IMR-90 (cell line): ENCODE results near the gene MCL1. TPM values are rescaled to one million over a fixed set of nuclear protein-coding genes. Genes with fewer than 3 reads are reported as not detected.

Experiments
- ATAC-seq: fragments of 200-7000 bp; cut with Tn5 transposase; 2 replicates; pipeline ENCODE4 v1.9.1; 2020; ENCODE audit warnings: low read depth, mild to moderate bottlenecking, moderate library complexity
- BruUV-seq: library from RNA; stranded (reverse); fragments of 400-500 nt; replicated peaks from 2 replicates; lab custom pipeline; 2021; lab: Mats Ljungman, UMichigan
- CTCF ChIA-PET: fragments of 300-600 bp; formaldehyde crosslinking; extraction: SDS; loops from one replicate; lab custom pipeline; 2021; ENCODE audit warnings: antibody characterized with exemption; lab: Yijun Ruan, JAX
- POLR2A ChIA-PET: fragments of 300-600 bp; sonication (Branson Sonifier 250); formaldehyde crosslinking; loops from one replicate; lab custom pipeline; 2022; ENCODE audit warnings: antibody characterized with exemption; ENCODE audit not compliant: unreplicated experiment; lab: Charles Lee
- DNase-seq: peaks from one replicate; pipeline ENCODE4 v3.0.0; 2013
- H2AFZ ChIP-seq: replicated peaks from 2 replicates; pipeline ENCODE3; 2013; ENCODE audit warnings: low read length, mild to moderate bottlenecking; ENCODE audit not compliant: poor library complexity
- H2AK5ac ChIP-seq: 2 replicates; pipeline ENCODE4 v1.6.1; 2013; ENCODE audit warnings: low read depth, low read length, inconsistent platforms
- H2AK9ac ChIP-seq: replicated peaks from 2 replicates; pipeline ENCODE3; 2013; ENCODE audit warnings: mild to moderate bottlenecking, low read depth, low read length, moderate library complexity; ENCODE audit not compliant: poor library complexity
- H2BK120ac ChIP-seq: 2 replicates; pipeline ENCODE4 v1.6.1; 2013; ENCODE audit warnings: low read depth, low read length, inconsistent platforms
- H2BK15ac ChIP-seq: 3 replicates; pipeline ENCODE4 v1.6.1; 2013; ENCODE audit warnings: low read depth, low read length, inconsistent platforms
- H2BK20ac ChIP-seq: 2 replicates; pipeline ENCODE4 v1.6.1; 2013; ENCODE audit warnings: low read depth, mild to moderate bottlenecking, inconsistent platforms, low read length, moderate library complexity
- H2BK5ac ChIP-seq: 2 replicates; pipeline ENCODE4 v1.6.1; 2013; ENCODE audit warnings: mild to moderate bottlenecking, low read depth, low read length, inconsistent platforms; ENCODE audit not compliant: poor library complexity, severe bottlenecking
- H3K14ac ChIP-seq: replicated peaks from 2 replicates; pipeline ENCODE4 v1.6.1; 2013; ENCODE audit warnings: low read depth, low read length, inconsistent platforms
- H3K18ac ChIP-seq: 2 replicates; pipeline ENCODE4 v1.6.1; 2013; ENCODE audit warnings: low read depth, low read length, control low read depth
- H3K23ac ChIP-seq: 2 replicates; pipeline ENCODE4 v1.6.1; 2013; ENCODE audit warnings: low read depth, low read length, inconsistent platforms
- H3K27ac ChIP-seq: 2 replicates; pipeline ENCODE4 v1.5.1; 2013; ENCODE audit warnings: mild to moderate bottlenecking, control low read depth, low read length; ENCODE audit not compliant: insufficient read depth
- H3K27me3 ChIP-seq: 2 replicates; pipeline ENCODE4 v1.6.1; 2013; ENCODE audit warnings: low read length; ENCODE audit not compliant: control insufficient read depth, insufficient read depth
- H3K36me3 ChIP-seq: 2 replicates; pipeline ENCODE4 v1.6.1; 2013; ENCODE audit warnings: low read length, mixed read lengths; ENCODE audit not compliant: control insufficient read depth, insufficient read depth
- H3K4ac ChIP-seq: 2 replicates; pipeline ENCODE4 v1.6.1; 2013; ENCODE audit warnings: low read depth, low read length, inconsistent platforms
- H3K4me1 ChIP-seq: 2 replicates; pipeline ENCODE4 v1.6.1; 2013; ENCODE audit warnings: low read length, mixed read lengths; ENCODE audit not compliant: control insufficient read depth, insufficient read depth
- H3K4me2 ChIP-seq: 2 replicates; pipeline ENCODE4 v1.6.1; 2013; ENCODE audit warnings: low read depth, mild to moderate bottlenecking, control low read depth, low read length, moderate library complexity
- H3K4me3 ChIP-seq: 2 replicates; pipeline ENCODE4 v1.5.1; 2013; ENCODE audit warnings: low read depth, mild to moderate bottlenecking, control low read depth, low read length, moderate library complexity; ENCODE audit not compliant: insufficient read depth
- H3K56ac ChIP-seq: 2 replicates; pipeline ENCODE4 v1.6.1; 2013; ENCODE audit warnings: low read length, inconsistent platforms; ENCODE audit not compliant: insufficient read depth; ENCODE audit errors: extremely low read depth
- H3K79me1 ChIP-seq, 2 experiments: 2 replicates each; pipeline ENCODE4 v1.6.1; 2013; ENCODE audit warnings: low read length in 2 of 2, inconsistent platforms in 1 of 2, low read depth in 1 of 2
- H3K9ac ChIP-seq: 2 replicates; pipeline ENCODE4 v1.6.1; 2013; ENCODE audit warnings: low read depth, low read length, control low read depth
- H3K9me1 ChIP-seq: 2 replicates; pipeline ENCODE4 v1.6.1; 2013; ENCODE audit warnings: low read length, inconsistent platforms; ENCODE audit not compliant: insufficient read depth
- H3K9me3 ChIP-seq: 2 replicates; pipeline ENCODE4 v1.6.1; 2013; ENCODE audit warnings: low read length; ENCODE audit not compliant: control insufficient read depth, insufficient read depth
- H4K20me1 ChIP-seq: 2 replicates; pipeline ENCODE4 v1.6.1; 2013; ENCODE audit warnings: low read length, inconsistent platforms; ENCODE audit not compliant: insufficient read depth
- H4K5ac ChIP-seq: 2 replicates; pipeline ENCODE4 v1.6.1; 2013; ENCODE audit warnings: mild to moderate bottlenecking, low read depth, low read length, control low read depth
- H4K8ac ChIP-seq, 2 experiments: 2 replicates each; pipeline ENCODE4 v1.6.1; 2013; ENCODE audit warnings: low read depth in 2 of 2, low read length in 2 of 2, control low read depth in 1 of 2, inconsistent platforms in 1 of 2
- H4K91ac ChIP-seq: 2 replicates; pipeline ENCODE4 v1.6.1; 2013; ENCODE audit warnings: low read depth, low read length, inconsistent platforms; ENCODE audit not compliant: insufficient read depth
- BHLHE40 ChIP-seq: fragments of 150-350 bp; IDR thresholded peaks from 2 replicates; pipeline ENCODE4 v1.6.1; 2016; ENCODE audit warnings: mild to moderate bottlenecking, low read depth, low read length
- CEBPB ChIP-seq: IDR thresholded peaks from 2 replicates; pipeline ENCODE4 v1.6.1; 2012; ENCODE audit warnings: low read depth, low read length, improper control_type of control experiment
- CTCF ChIP-seq: conservative IDR thresholded peaks from 2 replicates; pipeline ENCODE4 v1.5.1; 2012; ENCODE audit warnings: mild to moderate bottlenecking, low read depth, low read length, improper control_type of control experiment
- ELK1 ChIP-seq: fragments of 150-350 bp; IDR thresholded peaks from 2 replicates; pipeline ENCODE4 v1.6.1; 2016; ENCODE audit warnings: low read depth, mild to moderate bottlenecking, low read length, moderate library complexity, borderline replicate concordance
- FOS ChIP-seq: fragments of 150-350 bp; IDR thresholded peaks from 2 replicates; pipeline ENCODE4 v1.6.1; 2016; ENCODE audit warnings: low read depth, low read length
- MAFK ChIP-seq: IDR thresholded peaks from 2 replicates; pipeline ENCODE4 v1.6.1; 2012; ENCODE audit warnings: low read depth, low read length, improper control_type of control experiment
- MAZ ChIP-seq: IDR thresholded peaks from 2 replicates; pipeline ENCODE4 v1.6.1; 2012; ENCODE audit warnings: low read depth, mild to moderate bottlenecking, low read length, improper control_type of control experiment, moderate library complexity, borderline replicate concordance
- POLR2A ChIP-seq: IDR thresholded peaks from 2 replicates; pipeline ENCODE4 v1.6.1; 2012; ENCODE audit warnings: mild to moderate bottlenecking, low read depth, low read length
- RAD21 ChIP-seq: IDR thresholded peaks from 2 replicates; pipeline ENCODE4 v1.6.1; 2012; ENCODE audit warnings: low read length, improper control_type of control experiment
- RCOR1 ChIP-seq: IDR thresholded peaks from 2 replicates; pipeline ENCODE4 v1.6.1; 2012; ENCODE audit warnings: mild to moderate bottlenecking, low read length, improper control_type of control experiment; ENCODE audit not compliant: insufficient replicate concordance
- RFX5 ChIP-seq: IDR thresholded peaks from 2 replicates; pipeline ENCODE4 v1.8.0; 2012; ENCODE audit warnings: low read depth, mild to moderate bottlenecking, low read length, moderate library complexity
- SMC3 ChIP-seq: fragments of 150-350 bp; IDR thresholded peaks from 2 replicates; pipeline ENCODE4 v1.6.1; 2016; ENCODE audit warnings: low read depth, mild to moderate bottlenecking, antibody characterized with exemption, low read length, moderate library complexity
- USF2 ChIP-seq: fragments of 150-350 bp; IDR thresholded peaks from 2 replicates; pipeline ENCODE4 v1.6.1; 2017; ENCODE audit warnings: mild to moderate bottlenecking, antibody characterized with exemption, low read length, low read depth
- WGBS, 2 experiments: methylation state at CpG; one replicate each; pipeline versions ENCODE4 v1.1.5 to v1.1.7; 2013; ENCODE audit warnings: missing lambda C conversion rate in 2 of 2; ENCODE audit not compliant: insufficient read length in 1 of 2; ENCODE audit errors: extremely low coverage in 2 of 2; 5-methylcytosine and 5-hydroxymethylcytosine counted together
- dilution Hi-C: fragments of 300-500 bp; cut with HindIII; formaldehyde crosslinking; loops from one replicate; pipeline ENCODE4 v1.14.3; 2018; ENCODE audit warnings: low sequenced_read_pairs; ENCODE audit not compliant: unreplicated experiment
- in situ Hi-C: fragments of 300-500 bp; cut with MboI; formaldehyde crosslinking; loops from 3 replicates; pipeline ENCODE4 v1.14.3; 2019; ENCODE audit warnings: low sequenced_read_pairs, inconsistent platforms, mixed read lengths
- intact Hi-C: fragments of 100-400 bp; cut with micrococcal nuclease; formaldehyde crosslinking; loops from 2 replicates; pipeline ENCODE4 v1.10.0; 2022
- polyA plus RNA-seq, 3 experiments: library from polyadenylated mRNA; depleted of rRNA; stranded (reverse); fragments of >200 nt; gene quantifications; 2 replicates each; pipeline ENCODE4 v1.2.3, GENCODE V29; 2012; ENCODE audit warnings: low replicate concordance in 1 of 3
- total RNA-seq: library from RNA; depleted of rRNA; stranded (reverse); fragments of >200 nt; gene quantifications from 2 replicates; pipeline ENCODE4 v1.2.3, GENCODE V29; 2012

Gene MCL1
- total and polyA plus RNA-seq, 2 of the 4 experiments (the other 2 are of a cell fraction), result 79.5 to 142 TPM

- CTCF ChIA-PET, result no interaction called here
- H3K27me3 ChIP-seq, result no peaks in the 10 kb centered on the region
- H2BK15ac ChIP-seq, result no peak overlapping the region
- H3K9me1 ChIP-seq, result no peaks in the 10 kb centered on the region
- TF ChIP-seq CTCF, result no peak
- no peak for TF ChIP-seq RFX5
- no peak for TF ChIP-seq BHLHE40
- no peak for TF ChIP-seq FOS
- TF ChIP-seq CEBPB, result no peak
- TF ChIP-seq ELK1, result no peak
- TF ChIP-seq SMC3, result no peak
- TF ChIP-seq RAD21, result no peak
- TF ChIP-seq MAZ, result no peak
- TF ChIP-seq POLR2A, result no peak
- no peak for TF ChIP-seq RCOR1
- TF ChIP-seq MAFK, result no peak
- TF ChIP-seq USF2, result no peak
- no TSS peak for BruUV-seq
- no peak overlapping the region for H3K23ac ChIP-seq
- H2AFZ ChIP-seq, result no peak overlapping the region
- no peak overlapping the region for H3K56ac ChIP-seq
- H2BK20ac ChIP-seq, result no peak overlapping the region
- H3K9ac ChIP-seq, result no peak overlapping the region
- H4K20me1 ChIP-seq, result no peaks in the 10 kb centered on the region
- H3K4ac ChIP-seq, result no peak overlapping the region
- WGBS, 2 experiments, result no CpG with 5 or more reads among the region's 3 CpGs
- H4K8ac ChIP-seq, result no peak overlapping the region
- no peak overlapping the region for H4K91ac ChIP-seq
- in situ Hi-C loops, result no loop called here
- H2BK5ac ChIP-seq, result no peak overlapping the region
- no peak overlapping the region for H3K4me3 ChIP-seq
- H3K4me2 ChIP-seq, result no peak overlapping the region
- DNase-seq (no peak), ATAC-seq (no peak)
- H3K27ac ChIP-seq, result no peak overlapping the region
- H2BK120ac ChIP-seq, result no peak overlapping the region
- no peaks in the 10 kb centered on the region for H3K36me3 ChIP-seq
- no peak overlapping the region for H4K5ac ChIP-seq
- H3K18ac ChIP-seq, result no peak overlapping the region
- H3K9me3 ChIP-seq, result no peaks in the 10 kb centered on the region
- 0 out of 4 replicates have a peak, but pooled peaks cover 0 to 7% of the 10 kb centered on the region in 2 experiments for H3K79me1 ChIP-seq
- intact Hi-C loops, result no loop called here
- peaks cover 3% of the 10 kb centered on the region; the same call in 1 of the 2 replicates for H3K4me1 ChIP-seq
- H2AK5ac ChIP-seq, result no peak overlapping the region
- dilution Hi-C loops, result no loop called here
- H3K14ac ChIP-seq, result no peak overlapping the region
- no peak overlapping the region for H2AK9ac ChIP-seq
- POLR2A ChIA-PET, result no interaction called here
Measured at GRCh38 chr1:150596976-150597375, 17.6 kb upstream of the MCL1 start.
